Ovary (tissue), 9 donors: ENCODE measurements around the gene IHH. TPM values are rescaled to one million over a fixed set of nuclear protein-coding genes. Genes with fewer than 3 reads are reported as not detected.

ENCODE experiments used
- DNase-seq, 5 donors: peaks; one replicate each; pipeline ENCODE4 v3.0.0-alpha.2; 2019 to 2020
- H3K27ac ChIP-seq, 2 donors: fragments of 200-600 bp; one replicate each; pipeline versions ENCODE4 v1.5.1 to v1.8.0; 2019 to 2022
- H3K27me3 ChIP-seq: fragments of 200-600 bp; one replicate; pipeline ENCODE4 v1.8.0; 2022
- H3K36me3 ChIP-seq: fragments of 200-600 bp; sonication (generic); one replicate; pipeline ENCODE4 v1.5.1; 2019
- H3K4me1 ChIP-seq: one replicate; pipeline ENCODE4 v1.8.1; 2013; ENCODE audit warnings: mild to moderate bottlenecking, moderate library complexity; ENCODE audit not compliant: insufficient read depth
- H3K4me3 ChIP-seq: fragments of 200-600 bp; sonication (generic); one replicate; pipeline ENCODE4 v1.5.1; 2017
- H3K9me3 ChIP-seq, 2 donors: fragments of 200-600 bp in 1 of 2; sonication (generic) in 1 of 2; one replicate each; pipeline versions ENCODE4 v1.5.1 to v1.8.1; 2013 to 2019; ENCODE audit warnings: mild to moderate bottlenecking in 1 of 2, moderate library complexity in 1 of 2
- EP300 ChIP-seq: sonication (generic); formaldehyde crosslinking; IDR thresholded peaks from one replicate; pipeline ENCODE4 v1.6.1; 2017; ENCODE audit warnings: antibody characterized with exemption
- POLR2A ChIP-seq: fragments of 450-650 bp; IDR thresholded peaks from one replicate; pipeline ENCODE4 v1.6.1; 2017; ENCODE audit warnings: antibody characterized with exemption, mild to moderate bottlenecking, moderate library complexity
- WGBS, 3 donors: extraction: QIAGEN DNeasy Blood & Tissue Kit in 1 of 3; methylation state at CpG; one replicate each; pipeline versions ENCODE4 v1.1.5 to v1.1.7; 2013 to 2017; 5-methylcytosine and 5-hydroxymethylcytosine counted together
- intact Hi-C, 4 donors: fragments of 100-400 bp; cut with DNase I; formaldehyde crosslinking; loops; one replicate each; pipeline versions ENCODE4 v1.11.0 to v1.15.1; 2022 to 2023
- polyA plus RNA-seq, 2 donors: library from polyadenylated mRNA; stranded (reverse); fragments of 200-250 nt in 1 of 2; fragments of 350-450 nt in 1 of 2; fragmentation: Illumina TruSeq in 1 of 2; extraction: RNeasy Lipid Tissue Mini Kit (QIAGEN cat#74804) in 1 of 2; gene quantifications; one replicate each; pipeline ENCODE4 v1.2.3, GENCODE V29; 2013 to 2014
- total RNA-seq, 7 donors: library from RNA; depleted of rRNA in 2 of 7; stranded (reverse); fragments of >200 nt in 2 of 7; fragmentation: NEBNext Ultra II Directional in 3 of 7; extraction: Animal tissue kit (Norgen Biotek cat#: 25700) in 3 of 7; gene quantifications; one replicate each; pipeline versions ENCODE4 v1.1.0 to v1.2.4, GENCODE V29; 2016 to 2023
- TF ChIP-seq, protein P1 (sequence below), 3 donors: fragments of 450-650 bp in 2 of 3; fragments of 200-600 bp in 1 of 3; IDR thresholded peaks; one replicate each; pipeline versions ENCODE4 v1.5.1 to v1.8.0; 2016 to 2022; ENCODE audit warnings: antibody characterized with exemption in 3 of 3, mild to moderate bottlenecking in 1 of 3
- donor health status: DM: no; HTN: no; CAD: no; lungs with moderate emphysema.
- donor health status: DM: no; HTN: no; CAD: no.
- donor health status: Bipolar disorder and iron deficiency.
- donor health status: DM: yes; HTN: yes; CAD: no.
- donor health status: DM: no; HTN: no; CAD: no.
- donor health status: DM: yes; HTN: yes; CAD: no.

IHH gene
- total and polyA plus RNA-seq, 9 donors: 0.12 to 1.6 (median 0.36) TPM; not detected in 4

DNA sequence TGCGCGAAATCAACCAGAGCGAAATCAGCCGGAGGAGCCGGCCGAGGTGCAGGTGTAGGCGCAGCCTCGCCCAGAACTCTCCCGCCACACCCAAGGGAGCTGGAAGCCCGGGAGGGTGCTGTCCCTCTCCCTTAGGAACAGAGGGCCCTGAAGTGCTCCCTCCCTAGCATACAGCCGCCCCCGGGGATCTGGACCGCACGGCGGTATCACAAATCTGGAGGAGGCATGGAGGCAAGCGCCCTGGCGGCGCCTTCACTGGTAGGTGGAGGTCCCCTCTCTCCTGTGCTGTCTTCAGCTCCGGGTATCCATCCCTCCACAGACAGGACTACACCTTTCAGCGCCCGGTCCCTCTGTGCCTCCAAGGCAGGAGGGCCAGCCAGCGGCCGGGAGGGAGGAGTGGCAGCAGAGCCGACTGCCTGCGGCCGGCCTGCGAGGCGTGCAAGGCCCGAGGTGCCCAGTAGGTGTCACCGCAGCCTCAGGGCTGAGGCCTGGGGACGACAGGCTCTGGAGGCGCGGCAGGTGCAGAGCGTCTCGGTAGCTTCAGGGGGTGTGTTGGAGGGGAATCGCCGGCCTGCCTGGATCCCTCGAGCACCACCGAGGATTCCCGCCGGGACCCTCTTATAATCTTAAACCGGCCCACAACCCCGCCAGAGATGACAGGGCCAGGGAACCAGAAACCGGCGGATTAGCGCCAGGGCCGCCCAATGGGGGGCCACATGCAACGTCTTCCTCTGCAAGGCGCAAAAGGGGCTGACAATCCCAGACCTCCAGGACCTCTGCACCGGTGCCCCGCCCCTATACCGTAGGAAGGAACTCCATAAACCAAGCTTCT, 2.8 kb downstream of the IHH start:
- Histone ChIP-seq H3K36me3 (no peaks in the 10 kb centered on the region), H3K9me3 (no peaks in the 10 kb centered on the region), H3K4me3 (no peak overlapping the region), H3K27ac (no peak overlapping the region), H3K4me1 (peaks cover 7% of the 10 kb centered on the region), H3K27me3 (peaks cover 3% of the 10 kb centered on the region)
- TF ChIP-seq, protein P1, sequence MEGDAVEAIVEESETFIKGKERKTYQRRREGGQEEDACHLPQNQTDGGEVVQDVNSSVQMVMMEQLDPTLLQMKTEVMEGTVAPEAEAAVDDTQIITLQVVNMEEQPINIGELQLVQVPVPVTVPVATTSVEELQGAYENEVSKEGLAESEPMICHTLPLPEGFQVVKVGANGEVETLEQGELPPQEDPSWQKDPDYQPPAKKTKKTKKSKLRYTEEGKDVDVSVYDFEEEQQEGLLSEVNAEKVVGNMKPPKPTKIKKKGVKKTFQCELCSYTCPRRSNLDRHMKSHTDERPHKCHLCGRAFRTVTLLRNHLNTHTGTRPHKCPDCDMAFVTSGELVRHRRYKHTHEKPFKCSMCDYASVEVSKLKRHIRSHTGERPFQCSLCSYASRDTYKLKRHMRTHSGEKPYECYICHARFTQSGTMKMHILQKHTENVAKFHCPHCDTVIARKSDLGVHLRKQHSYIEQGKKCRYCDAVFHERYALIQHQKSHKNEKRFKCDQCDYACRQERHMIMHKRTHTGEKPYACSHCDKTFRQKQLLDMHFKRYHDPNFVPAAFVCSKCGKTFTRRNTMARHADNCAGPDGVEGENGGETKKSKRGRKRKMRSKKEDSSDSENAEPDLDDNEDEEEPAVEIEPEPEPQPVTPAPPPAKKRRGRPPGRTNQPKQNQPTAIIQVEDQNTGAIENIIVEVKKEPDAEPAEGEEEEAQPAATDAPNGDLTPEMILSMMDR (IDR thresholded peaks at IDR 0.05): peak; percentile 80 to 84 (median 84)
- TF ChIP-seq POLR2A: no peak
- 1 to 2% (median 2%) methylated on average over 51 to 52 of the region's 52 CpGs for WGBS, 3 donors
- peak; percentile 57 to 82 (median 69) for DNase-seq
- intact Hi-C loops: loop anchor here (5.0 to 10.0 kb wide), 5 partner anchors 59 to 239 kb away; no protein-coding TSS in a partner anchor

DNA sequence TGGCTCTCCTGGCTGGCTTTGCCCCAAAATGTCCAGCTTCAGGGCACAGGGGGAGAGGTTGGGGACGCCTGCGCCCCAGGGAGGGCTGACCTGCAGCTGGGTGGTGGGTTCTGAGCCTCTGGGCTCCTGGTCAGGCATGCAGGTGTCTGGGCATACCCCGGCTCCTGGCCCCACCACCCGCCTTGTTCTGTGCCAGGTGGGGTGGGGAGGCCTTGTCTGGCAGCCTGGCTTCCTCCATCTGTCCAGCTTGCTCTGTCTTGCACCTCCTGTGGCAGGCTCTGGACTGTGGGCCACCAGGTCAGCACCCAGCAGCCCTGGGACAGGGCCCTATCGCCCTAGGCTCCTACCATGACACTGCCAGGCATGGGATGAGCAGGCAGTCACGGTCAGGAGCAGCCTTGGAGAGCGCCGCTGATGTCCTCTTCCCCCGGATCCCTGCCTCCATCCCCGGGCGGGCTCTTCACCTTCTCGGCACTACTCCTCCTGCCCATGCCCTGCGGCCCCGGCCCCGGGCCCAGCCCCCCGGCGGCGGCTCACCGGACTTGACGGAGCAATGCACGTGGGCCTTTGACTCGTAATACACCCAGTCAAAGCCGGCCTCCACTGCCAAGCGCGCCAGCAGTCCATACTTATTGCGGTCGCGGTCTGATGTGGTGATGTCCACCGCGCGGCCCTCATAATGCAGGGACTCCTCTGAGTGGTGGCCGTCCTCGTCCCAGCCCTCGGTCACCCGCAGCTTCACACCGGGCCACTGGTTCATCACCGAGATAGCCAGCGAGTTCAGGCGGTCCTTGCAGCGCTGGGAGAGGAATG, 3.6 kb downstream of the IHH start:
- WGBS, 3 donors: 8 to 16% (median 11%) methylated on average over 33 to 40 of the region's 40 CpGs
- Histone ChIP-seq H3K4me3 (no peak overlapping the region), H3K27me3 (peaks cover 3% of the 10 kb centered on the region), H3K36me3 (no peaks in the 10 kb centered on the region), H3K27ac (no peak overlapping the region), H3K4me1 (peaks cover 7% of the 10 kb centered on the region), H3K9me3 (no peaks in the 10 kb centered on the region)
- TF ChIP-seq, protein P1 (IDR thresholded peaks at IDR 0.05): no peak
- TF ChIP-seq POLR2A (no peak), EP300 (no peak)
- DNase-seq: peak in 1 of 5 donors; percentile 32
- intact Hi-C loops: loop anchor here (5.0 to 10.0 kb wide), 5 partner anchors 60 to 240 kb away; no protein-coding TSS in a partner anchor

GRCh38 chr2:219056176-219056895, 4.4 kb downstream of the IHH start:
- no peak for DNase-seq
- H3K9me3 ChIP-seq: no peaks in the 10 kb centered on the region
- no peak for TF ChIP-seq EP300
- TF ChIP-seq, protein P1 (IDR thresholded peaks at IDR 0.05): no peak
- no peak for TF ChIP-seq POLR2A
- H3K36me3 ChIP-seq: no peaks in the 10 kb centered on the region
- WGBS, 3 donors: 62 to 70% (median 64%) methylated on average over 9 of the region's 9 CpGs
- intact Hi-C loops: loop anchor here (5.0 to 10.0 kb wide), 5 partner anchors 61 to 241 kb away; no protein-coding TSS in a partner anchor
- no peak overlapping the region for H3K4me3 ChIP-seq
- H3K27me3 ChIP-seq: peaks cover 3% of the 10 kb centered on the region
- H3K4me1 ChIP-seq: peaks cover 7% of the 10 kb centered on the region
- no peak overlapping the region for H3K27ac ChIP-seq
